ENCODE measurements around the gene ZNF25.
A peak's percentile ranks its signal among the peaks of the same experiment; 100 is the strongest.

- TF ChIP-seq, protein P1, sequence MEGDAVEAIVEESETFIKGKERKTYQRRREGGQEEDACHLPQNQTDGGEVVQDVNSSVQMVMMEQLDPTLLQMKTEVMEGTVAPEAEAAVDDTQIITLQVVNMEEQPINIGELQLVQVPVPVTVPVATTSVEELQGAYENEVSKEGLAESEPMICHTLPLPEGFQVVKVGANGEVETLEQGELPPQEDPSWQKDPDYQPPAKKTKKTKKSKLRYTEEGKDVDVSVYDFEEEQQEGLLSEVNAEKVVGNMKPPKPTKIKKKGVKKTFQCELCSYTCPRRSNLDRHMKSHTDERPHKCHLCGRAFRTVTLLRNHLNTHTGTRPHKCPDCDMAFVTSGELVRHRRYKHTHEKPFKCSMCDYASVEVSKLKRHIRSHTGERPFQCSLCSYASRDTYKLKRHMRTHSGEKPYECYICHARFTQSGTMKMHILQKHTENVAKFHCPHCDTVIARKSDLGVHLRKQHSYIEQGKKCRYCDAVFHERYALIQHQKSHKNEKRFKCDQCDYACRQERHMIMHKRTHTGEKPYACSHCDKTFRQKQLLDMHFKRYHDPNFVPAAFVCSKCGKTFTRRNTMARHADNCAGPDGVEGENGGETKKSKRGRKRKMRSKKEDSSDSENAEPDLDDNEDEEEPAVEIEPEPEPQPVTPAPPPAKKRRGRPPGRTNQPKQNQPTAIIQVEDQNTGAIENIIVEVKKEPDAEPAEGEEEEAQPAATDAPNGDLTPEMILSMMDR (IDR thresholded peaks at IDR 0.05): peak in 1 of 3 donors; percentile 17
- TF ChIP-seq POLR2AphosphoS5 (IDR thresholded peaks at IDR 0.05) (peak in 2 of 3 donors; percentile 22 to 41), POLR2A (IDR thresholded peaks at IDR 0.05) (no peak)
Observed at GRCh38 chr10:38010119-38010903, 33.9 kb upstream of the ZNF25 start, which contains the start of gene ZNF33A.
